ENCODE results near the gene CGNL1.

The CGNL1 gene, protein sequence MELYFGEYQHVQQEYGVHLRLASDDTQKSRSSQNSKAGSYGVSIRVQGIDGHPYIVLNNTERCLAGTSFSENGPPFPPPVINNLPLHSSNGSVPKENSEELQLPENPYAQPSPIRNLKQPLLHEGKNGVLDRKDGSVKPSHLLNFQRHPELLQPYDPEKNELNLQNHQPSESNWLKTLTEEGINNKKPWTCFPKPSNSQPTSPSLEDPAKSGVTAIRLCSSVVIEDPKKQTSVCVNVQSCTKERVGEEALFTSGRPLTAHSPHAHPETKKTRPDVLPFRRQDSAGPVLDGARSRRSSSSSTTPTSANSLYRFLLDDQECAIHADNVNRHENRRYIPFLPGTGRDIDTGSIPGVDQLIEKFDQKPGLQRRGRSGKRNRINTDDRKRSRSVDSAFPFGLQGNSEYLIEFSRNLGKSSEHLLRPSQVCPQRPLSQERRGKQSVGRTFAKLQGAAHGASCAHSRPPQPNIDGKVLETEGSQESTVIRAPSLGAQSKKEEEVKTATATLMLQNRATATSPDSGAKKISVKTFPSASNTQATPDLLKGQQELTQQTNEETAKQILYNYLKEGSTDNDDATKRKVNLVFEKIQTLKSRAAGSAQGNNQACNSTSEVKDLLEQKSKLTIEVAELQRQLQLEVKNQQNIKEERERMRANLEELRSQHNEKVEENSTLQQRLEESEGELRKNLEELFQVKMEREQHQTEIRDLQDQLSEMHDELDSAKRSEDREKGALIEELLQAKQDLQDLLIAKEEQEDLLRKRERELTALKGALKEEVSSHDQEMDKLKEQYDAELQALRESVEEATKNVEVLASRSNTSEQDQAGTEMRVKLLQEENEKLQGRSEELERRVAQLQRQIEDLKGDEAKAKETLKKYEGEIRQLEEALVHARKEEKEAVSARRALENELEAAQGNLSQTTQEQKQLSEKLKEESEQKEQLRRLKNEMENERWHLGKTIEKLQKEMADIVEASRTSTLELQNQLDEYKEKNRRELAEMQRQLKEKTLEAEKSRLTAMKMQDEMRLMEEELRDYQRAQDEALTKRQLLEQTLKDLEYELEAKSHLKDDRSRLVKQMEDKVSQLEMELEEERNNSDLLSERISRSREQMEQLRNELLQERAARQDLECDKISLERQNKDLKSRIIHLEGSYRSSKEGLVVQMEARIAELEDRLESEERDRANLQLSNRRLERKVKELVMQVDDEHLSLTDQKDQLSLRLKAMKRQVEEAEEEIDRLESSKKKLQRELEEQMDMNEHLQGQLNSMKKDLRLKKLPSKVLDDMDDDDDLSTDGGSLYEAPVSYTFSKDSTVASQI

GRCh38 chr15:57375827-57376695 is at the start of gene CGNL1:
Gene CGNL1 (plus strand): TSS chr15:57376505. CDS start chr15:57438000, 61,495 bp downstream.
- H3K27ac ChIP-seq = peak within 1 kb of the TSS; percentile 78
- TF ChIP-seq CTCF (conservative IDR thresholded peaks at IDR 0.05) = no peak

- TF ChIP-seq CTCF (conservative IDR thresholded peaks at IDR 0.05) = no peak
- H3K27ac ChIP-seq = no peak overlapping the region
Observed at GRCh38 chr15:57327985-57328471, 48.3 kb upstream of the CGNL1 start.

DNA sequence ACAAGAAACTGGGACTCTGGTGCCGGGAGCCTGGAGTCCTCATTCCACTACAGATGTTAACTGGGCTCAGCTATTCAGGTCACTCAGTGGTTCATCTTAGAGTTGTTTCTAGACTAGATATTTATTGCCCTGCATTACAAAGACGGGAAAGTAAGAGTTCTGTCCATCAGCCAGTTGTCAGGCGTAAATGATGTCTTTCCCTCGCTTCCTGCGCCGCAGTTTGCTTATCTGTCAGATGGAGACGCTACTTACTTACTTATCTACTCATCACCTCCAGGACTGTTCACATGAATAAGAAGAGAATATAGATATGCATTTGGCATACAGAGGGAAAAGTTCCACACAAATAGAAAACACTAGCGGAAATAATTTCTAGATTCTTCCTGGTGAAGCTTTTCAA is 47.8 kb upstream of the CGNL1 start:
- no peak for TF ChIP-seq CTCF (conservative IDR thresholded peaks at IDR 0.05)
- H3K27ac ChIP-seq = no peak overlapping the region

- TF ChIP-seq CTCF (conservative IDR thresholded peaks at IDR 0.05) = no peak
Observed at GRCh38 chr15:57328897-57329296, 47.4 kb upstream of the CGNL1 start.

DNA sequence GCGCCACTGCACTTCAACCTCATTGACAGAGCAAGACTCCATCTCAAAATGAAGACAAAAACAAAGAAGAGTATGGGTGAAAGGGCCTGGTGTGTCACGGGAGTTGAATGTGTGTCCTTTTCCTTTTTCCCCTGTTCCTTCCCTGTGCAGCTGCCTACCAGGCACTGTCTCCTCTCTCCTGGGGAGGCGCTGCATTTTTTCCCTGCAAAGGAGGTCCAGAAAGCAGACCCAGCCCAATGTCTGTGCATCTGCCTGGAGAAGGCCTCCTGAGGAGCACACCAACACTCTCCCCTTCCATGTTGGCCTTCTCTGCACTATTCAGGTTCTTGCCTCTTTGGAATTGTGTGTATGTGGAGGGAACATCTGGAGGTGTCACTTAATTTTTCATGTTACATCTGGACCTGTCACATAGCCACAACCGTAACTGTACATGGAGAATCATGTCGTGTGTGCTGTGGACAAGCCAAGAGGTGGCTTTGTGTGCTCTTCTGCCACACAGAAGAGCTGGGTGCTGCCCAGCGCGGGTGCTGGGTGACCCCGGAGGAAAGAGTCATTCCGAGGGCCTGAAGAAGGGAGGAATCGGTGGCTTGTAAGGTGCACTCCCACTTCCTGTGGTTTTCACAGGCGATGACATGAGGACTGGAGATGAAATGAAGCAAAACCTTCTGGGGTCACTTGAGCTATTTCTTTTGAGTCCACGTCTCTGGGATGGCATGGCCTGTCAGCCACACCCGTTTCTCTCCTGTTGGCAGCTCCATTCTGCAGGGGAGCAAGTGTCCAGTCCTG is 46.5 kb upstream of the CGNL1 start:
- no peak overlapping the region for H3K27ac ChIP-seq

More at GRCh38 chr15:57328897-57329296, 47.4 kb upstream of the CGNL1 start:
- no peak overlapping the region for H3K27ac ChIP-seq

More for the DNA sequence above, 46.5 kb upstream of the CGNL1 start:
- no peak for TF ChIP-seq CTCF (conservative IDR thresholded peaks at IDR 0.05)
